Caki2 (cell line): ENCODE data around the gene BAX. TPM values are rescaled to one million over a fixed set of nuclear protein-coding genes. Genes with fewer than 3 reads are reported as not detected.

Experiments
- DNase-seq: peaks from one replicate; pipeline ENCODE4 v3.0.0-alpha.2; 2015; ENCODE audit warnings: low read depth
- in situ Hi-C: cut with HindIII; loops from 2 replicates; pipeline ENCODE4 v1.10.0; 2016; ENCODE audit warnings: low sequenced_read_pairs, low pct_unique_long_range_greater_than_20kb, mixed read lengths
- total RNA-seq: library from RNA; depleted of rRNA; stranded (reverse); fragments of >200 nt; shearing (Covaris generic); gene quantifications from 2 replicates; pipeline ENCODE4 v1.2.3, GENCODE V29; 2014; ENCODE audit warnings: low replicate concordance

BAX gene
- total RNA-seq, 1 experiment from 2014 or later = 188 TPM

DNA sequence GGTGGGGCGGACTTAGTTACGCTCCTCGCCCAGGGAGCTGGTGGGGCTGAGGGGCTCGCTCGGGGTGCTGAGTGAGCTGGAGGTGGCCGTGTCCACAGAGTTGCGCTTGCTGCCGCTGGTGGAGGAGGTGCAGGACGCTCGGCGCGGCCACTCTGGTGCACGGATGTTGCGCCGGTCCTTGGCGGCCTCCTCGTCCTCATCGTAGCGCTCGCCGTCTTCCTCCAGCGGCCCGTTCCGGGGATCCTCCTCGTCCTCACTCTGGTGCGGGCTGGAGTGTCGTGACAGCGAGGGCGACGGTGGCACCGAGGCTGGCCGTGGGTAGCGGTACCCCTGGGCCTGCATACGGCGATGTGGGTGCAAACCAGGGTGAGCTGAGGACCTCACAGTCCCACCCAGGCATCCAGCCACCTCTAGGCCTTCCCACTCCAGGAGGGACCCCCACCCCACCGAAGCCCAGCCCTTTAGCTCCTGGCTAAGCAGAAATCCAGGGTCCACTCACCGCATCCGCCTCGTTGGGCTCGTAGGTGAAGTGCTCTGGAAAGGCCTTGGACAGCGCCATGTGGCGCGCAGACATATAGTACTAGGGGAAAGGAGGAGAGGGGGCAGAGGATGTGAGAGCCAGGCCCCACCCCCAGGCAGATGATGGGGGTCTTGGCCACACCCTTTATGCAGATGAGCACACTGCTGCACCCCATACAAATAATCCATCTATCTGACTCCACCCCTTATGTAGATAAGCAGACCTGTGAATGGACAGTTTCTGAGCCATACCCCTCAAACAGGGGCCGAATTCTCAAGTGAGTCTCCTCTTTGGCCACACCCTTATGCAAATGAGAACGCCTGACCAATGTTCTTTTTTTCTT lies 14.8 kb downstream of the BAX start:
- peak; percentile 97 for DNase-seq
- in situ Hi-C loops = no loop called here

DNA sequence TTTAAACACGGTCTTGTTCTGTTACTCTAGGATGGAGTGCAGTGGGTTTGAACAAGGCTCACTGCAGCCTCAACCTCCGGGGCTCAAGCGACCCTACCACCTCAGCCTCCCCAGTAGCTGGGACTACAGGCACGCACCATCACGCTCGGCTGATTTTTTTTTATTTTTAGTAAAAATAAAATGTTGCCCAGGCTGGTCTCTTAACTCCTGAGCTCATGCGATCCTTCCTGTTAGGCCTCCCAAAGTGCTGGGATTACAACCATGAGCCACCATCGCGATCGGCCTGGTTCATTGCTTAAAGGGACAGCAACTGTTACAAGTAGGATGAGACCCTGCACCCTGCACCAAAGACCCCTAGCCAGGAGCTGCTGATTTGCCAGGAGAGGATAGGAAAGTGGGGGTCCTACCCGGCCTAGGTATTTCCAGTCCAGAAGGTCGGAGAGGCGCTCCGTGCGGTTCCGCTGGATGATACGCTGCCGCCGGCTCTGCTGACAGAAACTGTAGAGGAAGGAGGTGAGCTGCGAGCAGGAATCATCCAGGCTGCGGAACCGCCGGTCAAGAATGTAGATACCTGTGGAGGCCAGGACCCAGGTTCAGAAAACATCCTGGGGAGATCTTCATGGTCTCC lies 15.6 kb downstream of the BAX start:
- in situ Hi-C loops = no loop called here
- DNase-seq = no peak

GRCh38 chr19:48970923-48971395 lies 16.3 kb downstream of the BAX start:
- in situ Hi-C loops = no loop called here
- peak; percentile 50 for DNase-seq

DNA sequence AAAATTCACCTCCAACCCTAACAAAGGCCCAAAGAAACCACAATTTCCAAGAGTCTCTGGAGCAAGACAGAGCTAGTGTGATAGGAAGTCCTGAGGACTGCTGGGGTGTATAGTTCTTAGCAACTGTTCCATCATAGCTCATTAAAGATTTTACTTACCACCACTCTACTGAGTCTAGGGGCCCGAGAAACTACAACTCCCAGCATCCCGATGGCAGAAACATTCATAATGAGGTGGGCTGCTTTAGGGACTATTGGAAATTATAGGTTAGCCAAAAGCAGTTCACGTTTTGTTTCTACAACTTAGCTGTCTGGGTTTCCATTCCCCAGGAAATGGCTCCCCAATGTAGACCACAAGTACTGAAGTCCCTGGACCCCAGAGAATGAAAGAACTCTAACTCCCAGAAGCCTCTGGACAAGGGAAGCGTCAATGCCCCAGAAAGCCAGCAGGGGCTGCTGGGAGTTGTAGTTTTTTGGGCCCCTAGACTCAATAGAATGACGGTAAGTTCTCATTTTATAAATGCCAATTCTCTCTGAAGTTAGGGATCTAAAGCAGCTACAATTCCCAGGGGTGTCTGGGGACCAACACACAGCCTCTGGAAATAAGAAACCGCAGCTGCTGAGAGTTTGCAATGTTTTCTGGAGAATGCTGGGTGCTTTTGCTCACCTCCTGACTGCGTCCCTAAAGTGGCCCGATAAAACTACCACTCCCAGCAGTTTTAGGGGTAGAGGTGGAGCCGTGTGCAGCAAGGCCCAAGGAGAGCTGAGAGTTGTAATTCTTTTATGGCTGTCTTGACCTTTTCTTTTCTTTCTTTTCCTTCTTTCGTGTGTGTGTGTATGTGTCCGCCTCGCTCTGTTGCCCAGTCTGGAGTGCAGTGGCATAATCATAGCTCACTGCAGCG lies 21.5 kb downstream of the BAX start:
- in situ Hi-C loops = no loop called here
- peak; percentile 41 for DNase-seq

- in situ Hi-C loops = no loop called here
- no peak for DNase-seq
These were observed 22.4 kb downstream of the BAX start for GRCh38 chr19:48977061-48977460.

DNA sequence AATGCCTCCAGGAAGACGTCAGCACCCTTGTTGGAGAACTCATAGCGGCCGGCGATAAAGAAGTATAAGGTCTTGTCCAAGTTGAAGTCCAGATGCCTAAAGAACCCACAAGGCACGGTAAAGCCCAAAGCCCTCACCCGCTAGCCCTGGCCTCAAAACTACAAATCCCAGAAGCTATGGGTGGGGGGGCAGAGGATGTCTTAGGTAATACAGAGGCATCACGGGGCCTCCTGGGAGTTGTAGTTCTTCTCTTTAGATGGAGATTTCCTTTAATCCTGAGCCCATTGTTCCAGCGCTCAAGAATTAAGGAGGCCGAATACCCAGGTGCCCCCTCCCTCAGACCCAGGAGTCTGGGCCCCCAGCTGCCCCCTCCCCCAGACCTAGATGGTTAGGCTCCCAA lies 27.6 kb downstream of the BAX start:
- in situ Hi-C loops = no loop called here
- DNase-seq = no peak

GRCh38 chr19:48985711-48986110 lies 31.0 kb downstream of the BAX start:
- no peak for DNase-seq
- in situ Hi-C loops = no loop called here

DNA sequence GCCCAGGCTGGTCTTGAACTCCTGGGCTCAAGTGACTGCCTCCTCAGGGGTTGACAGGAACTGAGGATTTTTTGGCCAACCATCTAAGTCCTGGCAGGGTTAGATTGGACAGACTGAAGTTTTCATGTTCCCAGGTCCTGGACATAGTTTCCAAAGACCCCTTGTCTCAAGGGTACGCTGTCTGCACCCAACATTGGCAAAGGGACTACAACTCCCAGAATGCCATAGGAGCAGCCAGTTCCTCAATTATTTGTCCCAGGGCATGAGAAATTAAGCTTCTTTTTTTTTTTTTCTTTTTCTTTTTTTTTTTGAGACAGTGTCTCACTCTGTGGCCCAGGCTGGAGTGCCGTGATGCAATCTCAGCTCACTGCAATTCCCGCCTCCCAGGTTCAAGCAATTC lies 31.5 kb downstream of the BAX start:
- in situ Hi-C loops = no loop called here
- no peak for DNase-seq

DNA sequence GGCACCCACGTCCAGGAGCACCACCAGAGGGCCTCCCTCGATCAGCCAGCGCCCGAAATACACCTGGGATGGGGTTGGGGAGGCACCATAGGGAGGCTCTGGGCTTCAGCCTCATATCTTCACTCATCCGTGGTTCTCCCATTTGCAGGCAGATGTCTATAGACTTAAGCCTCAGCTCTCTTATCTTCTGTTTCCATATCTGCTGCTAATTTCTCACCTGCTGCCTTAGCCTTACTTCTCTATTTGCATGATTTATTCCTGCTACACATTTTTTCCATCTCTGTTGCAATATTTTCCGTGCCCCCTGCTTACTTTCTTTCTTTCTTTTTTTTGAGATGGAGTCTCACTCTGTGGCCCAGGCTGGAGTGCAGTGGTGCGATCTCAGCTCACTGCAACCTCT lies 32.6 kb downstream of the BAX start:
- in situ Hi-C loops = no loop called here
- no peak for DNase-seq

DNA sequence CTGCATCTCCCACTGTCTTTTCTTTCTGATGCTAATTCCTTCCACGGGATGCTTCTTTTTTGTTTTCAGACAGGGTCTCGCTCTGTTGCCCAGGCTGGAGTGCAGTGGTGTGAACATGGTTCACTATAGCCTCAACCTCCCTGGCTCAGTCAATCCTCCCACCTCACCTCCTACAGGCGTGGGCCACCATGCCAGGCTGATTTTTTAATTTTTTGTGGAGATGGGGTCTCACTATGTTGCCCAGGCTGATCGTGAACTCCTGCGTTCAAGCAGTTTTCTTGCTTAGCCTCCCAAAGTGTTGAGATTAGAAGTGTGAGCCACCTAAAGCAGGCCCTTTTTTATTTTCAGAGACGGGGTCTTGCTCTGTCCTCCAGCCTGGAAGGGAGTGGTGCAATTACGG lies 33.6 kb downstream of the BAX start:
- no peak for DNase-seq
- in situ Hi-C loops = no loop called here

DNA sequence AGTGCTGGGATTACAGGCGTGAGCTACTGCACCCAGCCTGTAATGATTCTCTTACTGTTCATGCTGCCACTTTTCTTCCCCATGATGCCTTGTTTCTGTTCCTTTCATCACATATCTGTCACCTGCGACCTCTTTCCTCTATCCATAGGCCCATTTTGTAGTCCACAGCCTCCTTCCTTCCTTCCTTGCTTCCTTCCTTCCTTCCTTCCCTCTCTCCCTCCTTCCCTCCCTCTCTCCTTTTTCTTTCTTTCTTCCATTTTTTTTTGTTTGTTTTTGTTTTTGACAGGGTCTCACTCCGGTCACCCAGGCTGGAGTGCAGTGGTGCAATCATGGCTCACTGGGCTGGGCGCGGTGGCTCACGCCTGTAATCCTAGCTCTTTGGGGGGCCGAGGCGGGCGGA lies 34.2 kb downstream of the BAX start:
- no peak for DNase-seq
- in situ Hi-C loops = no loop called here

GRCh38 chr19:48989701-48990291 lies 35.1 kb downstream of the BAX start:
- in situ Hi-C loops = no loop called here
- DNase-seq = no peak

- no peak for DNase-seq
- in situ Hi-C loops = no loop called here
These were observed 35.7 kb downstream of the BAX start for GRCh38 chr19:48990400-48990799.

GRCh38 chr19:48991011-48991609 lies 36.4 kb downstream of the BAX start:
- in situ Hi-C loops = no loop called here
- DNase-seq = no peak

GRCh38 chr19:48991873-48992580 lies 37.4 kb downstream of the BAX start:
- DNase-seq = peak; percentile 53

DNA sequence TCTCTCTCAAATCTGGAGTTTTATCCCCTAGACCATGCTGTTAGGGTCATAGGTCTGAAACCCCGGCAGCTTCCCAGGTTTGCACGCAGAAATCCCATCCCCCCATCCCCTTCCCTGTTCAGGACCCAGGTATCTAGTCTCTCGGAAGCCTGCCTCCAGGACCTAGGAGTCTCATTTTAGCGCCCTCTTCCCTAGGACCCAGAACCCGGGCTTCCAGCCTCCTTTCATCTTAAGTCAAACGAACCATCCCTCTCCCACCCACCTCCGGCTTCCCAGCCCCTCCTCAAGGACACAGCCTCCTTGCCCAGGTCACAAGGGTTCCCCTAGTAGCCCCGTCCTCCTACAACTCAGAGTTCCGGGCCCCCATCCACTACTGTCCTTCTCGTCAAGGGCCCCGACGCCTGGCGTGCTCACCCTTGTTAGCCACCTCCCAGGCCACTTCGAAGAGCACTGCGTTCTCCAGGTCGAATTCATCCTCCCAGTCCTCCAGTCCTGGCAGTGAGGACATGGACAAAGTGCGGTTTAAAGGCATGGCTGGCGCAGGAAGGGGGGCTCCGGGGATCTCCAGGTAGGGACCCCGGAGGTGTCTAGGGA lies 38.0 kb downstream of the BAX start:
- no peak for DNase-seq
- in situ Hi-C loops = no loop called here

More at GRCh38 chr19:48991873-48992580, 37.4 kb downstream of the BAX start:
- in situ Hi-C loops = no loop called here
